C1 segment of cervical spinal cord (tissue), 14 donors: ENCODE results near the gene C2CD4C.
"Not testable (repeated sequence)": the region's sequence is repeated elsewhere in the genome, so short reads cannot be mapped to it uniquely, and the experiment has no call there.

Experiments
- DNase-seq, 14 donors: peaks; one replicate each; lab custom pipeline; 2025; lab: John Stamatoyannopoulos, UW

The C2CD4C gene

GRCh38 chr19:408902-409515 is at the start of gene C2CD4C:
C2CD4C (minus strand) TSS chr19:409147; CDS start chr19:408361, 786 bp downstream.
- no peak for DNase-seq

- no peak for DNase-seq
These were observed 49.4 kb upstream of the C2CD4C start for GRCh38 chr19:458091-459042.

DNA sequence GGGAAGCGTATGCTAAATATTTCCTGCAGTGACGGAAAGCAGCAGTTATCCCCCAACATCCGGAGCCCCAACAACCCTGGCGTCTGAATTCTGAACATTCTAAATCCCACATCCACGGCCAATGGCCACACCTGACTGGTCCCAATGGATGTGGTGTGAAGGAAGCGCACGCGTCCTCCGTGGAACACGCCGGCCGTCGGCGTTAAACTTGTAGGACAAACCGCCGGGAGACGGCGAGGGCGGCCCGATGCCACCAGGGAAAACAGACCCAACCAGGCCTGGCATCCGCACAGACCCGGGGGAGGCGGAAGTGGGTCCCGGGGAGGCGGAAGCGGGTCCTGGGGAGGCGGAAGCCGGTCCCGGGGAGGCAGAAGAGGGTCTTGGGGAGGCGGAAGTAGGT is 48.7 kb upstream of the C2CD4C start:
- DNase-seq, result no peak

GRCh38 chr19:456547-457110 is 47.7 kb upstream of the C2CD4C start:
- DNase-seq, result no peak

GRCh38 chr19:455851-456546 is 47.1 kb upstream of the C2CD4C start:
- no peak for DNase-seq

DNA sequence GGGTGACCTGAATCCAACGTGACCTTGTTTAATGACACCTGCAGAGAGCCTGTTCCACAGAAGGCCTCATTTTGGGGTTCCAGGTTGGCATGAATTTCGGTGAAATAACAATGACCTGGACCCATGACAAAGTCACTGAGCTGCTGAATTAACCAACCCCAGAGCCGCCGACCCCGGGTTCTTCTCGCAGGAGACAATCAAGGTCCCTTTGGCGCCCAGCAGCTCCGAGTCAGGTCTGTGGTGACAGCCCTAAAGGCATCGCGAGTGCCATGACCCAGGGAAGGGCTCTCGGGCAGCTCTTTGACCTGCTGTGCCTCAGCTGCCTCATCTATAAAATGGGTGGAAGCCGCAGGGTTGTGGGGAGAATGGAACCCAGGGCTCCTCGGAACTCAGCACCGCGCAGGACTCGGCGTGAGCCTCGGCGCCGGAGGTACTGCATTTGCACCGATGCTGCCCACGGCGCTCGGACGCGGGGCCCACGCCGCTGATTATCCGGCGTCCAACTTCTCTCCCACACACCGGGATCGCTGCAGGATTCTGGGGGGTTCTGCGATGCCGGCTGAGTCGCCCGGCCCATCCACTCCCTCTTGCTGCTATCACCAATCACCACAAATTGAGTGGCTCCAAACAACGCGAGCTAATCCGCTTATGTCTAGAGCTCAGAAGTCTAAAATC is 46.2 kb upstream of the C2CD4C start:
- no peak for DNase-seq

DNA sequence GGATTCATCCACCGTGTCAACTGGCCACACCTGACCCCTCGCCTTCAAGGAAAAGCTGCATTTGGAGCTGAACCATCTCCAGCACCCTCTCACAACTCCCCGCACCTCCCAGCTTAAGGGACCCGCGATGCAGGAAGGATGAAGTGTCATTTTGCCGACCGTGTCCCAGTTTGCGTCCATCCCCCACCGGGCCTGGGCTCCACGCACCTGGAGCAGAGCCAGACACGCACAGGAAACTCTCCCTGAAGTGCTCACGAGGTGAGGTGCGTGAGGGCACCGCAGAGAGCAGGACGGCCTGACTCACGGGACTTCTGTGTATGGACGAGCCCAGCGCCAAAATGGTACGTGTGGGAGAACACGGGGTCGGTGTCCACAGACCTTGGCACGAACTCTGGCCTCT is 44.7 kb upstream of the C2CD4C start:
- DNase-seq, result no peak

DNA sequence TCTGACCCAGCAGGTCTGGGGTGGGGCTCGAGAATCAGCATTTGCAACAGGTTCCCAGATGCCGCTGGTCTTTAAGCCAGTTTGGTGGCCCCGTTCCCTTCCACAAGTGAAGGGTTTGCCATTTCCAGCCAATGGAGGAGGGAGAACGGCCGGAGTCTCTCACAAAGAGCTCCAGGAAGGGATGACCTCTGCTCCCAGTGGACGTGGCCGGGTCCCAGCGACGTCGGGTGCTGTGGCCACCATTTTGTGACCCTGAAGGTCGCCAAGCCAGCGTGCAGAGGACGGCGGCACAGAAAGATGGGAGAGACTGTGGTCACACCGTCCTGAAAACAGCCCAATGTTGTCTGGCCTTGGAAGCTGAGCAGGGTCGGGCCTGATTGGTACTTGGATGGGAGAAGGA is 43.9 kb upstream of the C2CD4C start:
- DNase-seq, result no peak

DNA sequence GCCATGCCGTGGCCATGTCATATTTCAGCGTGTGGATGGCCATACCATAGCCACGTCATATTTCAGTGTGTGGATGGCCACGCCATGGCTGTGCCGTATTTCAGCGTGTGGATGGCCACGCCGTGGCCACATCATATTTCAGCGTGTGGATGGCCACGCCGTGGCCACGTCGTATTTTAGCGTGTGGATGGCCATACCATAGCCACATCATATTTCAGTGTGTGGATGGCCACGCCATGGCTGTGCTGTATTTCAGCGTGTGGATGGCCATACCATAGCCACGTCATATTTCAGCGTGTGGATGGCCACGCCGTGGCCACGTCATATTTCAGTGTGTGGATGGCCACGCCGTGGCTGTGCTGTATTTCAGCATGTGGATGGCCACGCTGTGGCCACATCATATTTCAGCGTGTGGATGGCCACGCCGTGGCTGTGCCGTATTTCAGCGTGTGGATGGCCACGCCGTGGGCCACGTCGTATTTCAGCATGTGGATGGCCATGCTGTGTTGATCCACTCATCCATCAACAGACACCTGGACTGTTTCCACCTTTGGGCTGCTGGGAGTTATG is 42.0 kb upstream of the C2CD4C start:
- not testable (repeated sequence) for DNase-seq

GRCh38 chr19:449916-450315 is 41.0 kb upstream of the C2CD4C start:
- no peak for DNase-seq

DNA sequence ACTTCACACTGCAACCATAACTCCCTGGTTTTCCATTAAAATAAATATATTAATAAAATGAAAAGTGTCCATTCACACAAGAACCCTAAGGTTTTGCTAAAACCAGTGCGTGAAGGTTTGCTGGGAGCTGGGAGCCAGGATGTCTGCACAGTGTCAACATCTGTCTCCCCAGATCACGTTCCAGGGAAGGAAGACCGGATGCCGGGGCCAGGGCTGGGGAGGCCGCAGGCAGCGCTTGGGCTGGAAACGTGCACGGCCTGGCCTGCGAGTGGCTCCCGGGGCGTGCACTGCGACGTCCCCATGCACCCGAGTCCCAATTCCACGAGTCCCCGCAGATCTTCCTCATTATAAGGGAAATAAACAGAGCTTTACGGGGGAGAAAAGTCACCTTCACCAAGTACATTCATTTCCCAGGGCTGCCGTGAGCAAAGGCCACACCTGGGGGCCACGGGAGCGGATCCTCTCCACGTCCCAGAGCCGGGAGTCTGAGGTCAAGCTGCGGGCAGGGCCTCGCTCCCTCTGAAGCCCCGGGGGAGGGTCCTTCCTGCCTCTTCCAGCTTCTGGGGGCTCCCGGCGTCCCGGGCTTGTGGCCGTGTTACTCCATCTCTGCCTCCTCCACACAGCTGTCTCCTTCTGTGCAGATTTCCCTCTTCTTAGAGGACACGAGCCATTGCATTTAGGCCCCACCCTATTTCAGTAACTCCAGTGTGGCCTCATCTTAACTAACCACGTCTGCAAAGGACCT is 39.0 kb upstream of the C2CD4C start:
- no peak for DNase-seq

GRCh38 chr19:447064-447426 is 38.1 kb upstream of the C2CD4C start:
- no peak for DNase-seq

DNA sequence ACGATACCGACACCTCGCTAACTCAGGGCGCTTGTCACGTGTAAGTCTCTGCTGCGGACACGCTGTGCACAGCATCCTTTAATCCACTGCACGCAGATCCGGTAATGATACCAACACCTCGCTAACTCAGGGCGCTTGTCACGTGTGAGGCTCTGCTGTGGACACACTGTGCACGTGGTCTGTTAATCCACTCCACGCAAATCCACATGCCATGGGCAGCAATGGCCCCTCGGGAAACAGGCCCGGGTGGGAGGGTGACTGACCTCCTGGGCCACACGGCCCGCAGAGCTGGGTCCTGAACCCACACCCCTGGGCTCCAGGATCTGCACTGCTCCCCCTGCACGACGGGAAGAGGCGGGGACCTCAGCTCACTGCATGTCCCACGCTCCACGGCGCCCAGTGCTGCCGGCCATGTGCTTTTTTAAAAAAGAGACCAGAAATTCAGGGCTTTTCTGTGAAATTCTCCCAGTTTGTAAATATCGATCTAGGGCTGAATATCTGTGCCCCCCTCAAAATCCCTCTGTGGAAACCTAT is 35.8 kb upstream of the C2CD4C start:
- no peak for DNase-seq

DNA sequence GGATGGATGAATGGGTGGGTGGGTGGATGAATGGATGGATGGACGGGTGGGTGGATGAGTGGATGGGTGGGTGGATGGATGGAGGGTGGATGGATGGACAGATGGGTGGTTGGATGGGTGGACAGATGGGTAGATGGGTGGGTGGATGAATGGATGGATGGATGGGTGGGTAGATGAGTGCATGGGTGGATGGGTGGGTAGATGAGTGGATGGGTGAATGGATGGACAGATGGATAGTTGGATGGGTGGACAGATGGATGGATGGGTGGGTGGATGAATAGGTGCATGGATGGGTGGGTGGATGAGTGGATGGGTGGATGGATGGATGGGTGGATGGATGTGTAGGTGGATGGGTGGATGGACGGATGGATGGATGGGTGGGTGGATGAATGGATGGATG is 34.1 kb upstream of the C2CD4C start:
- no peak for DNase-seq

- no peak for DNase-seq
These were observed 33.1 kb upstream of the C2CD4C start for GRCh38 chr19:442085-442484.

DNA sequence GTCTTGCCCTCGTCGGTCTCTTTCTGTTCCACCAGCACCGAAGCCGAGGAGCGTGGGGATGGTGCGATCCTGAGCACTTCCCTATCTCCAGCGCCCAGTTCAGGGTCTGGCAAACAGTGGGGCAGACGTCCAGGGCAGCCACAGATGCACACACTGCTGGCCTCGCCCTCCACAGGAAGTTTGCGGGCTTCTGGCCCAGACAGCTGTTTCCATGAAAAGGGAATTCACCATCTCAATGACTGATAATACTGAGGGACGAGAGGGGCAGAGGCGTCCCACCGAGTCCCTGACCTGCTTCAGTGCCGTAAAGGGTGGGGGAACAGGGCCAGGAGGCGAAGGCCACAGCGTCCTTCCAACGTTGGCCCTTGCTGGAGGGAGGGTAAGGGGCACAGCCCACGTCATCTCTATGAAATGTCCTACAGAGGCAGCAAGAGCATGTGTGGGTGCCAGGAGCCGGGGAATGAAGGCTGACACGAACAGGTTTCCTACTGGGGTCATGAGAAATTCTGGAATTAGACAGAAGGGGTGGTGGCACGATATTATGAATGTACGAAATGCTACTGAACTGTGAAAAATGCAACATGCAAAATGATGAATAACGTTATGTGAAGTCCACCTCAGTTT is 32.4 kb upstream of the C2CD4C start:
- DNase-seq, result no peak

DNA sequence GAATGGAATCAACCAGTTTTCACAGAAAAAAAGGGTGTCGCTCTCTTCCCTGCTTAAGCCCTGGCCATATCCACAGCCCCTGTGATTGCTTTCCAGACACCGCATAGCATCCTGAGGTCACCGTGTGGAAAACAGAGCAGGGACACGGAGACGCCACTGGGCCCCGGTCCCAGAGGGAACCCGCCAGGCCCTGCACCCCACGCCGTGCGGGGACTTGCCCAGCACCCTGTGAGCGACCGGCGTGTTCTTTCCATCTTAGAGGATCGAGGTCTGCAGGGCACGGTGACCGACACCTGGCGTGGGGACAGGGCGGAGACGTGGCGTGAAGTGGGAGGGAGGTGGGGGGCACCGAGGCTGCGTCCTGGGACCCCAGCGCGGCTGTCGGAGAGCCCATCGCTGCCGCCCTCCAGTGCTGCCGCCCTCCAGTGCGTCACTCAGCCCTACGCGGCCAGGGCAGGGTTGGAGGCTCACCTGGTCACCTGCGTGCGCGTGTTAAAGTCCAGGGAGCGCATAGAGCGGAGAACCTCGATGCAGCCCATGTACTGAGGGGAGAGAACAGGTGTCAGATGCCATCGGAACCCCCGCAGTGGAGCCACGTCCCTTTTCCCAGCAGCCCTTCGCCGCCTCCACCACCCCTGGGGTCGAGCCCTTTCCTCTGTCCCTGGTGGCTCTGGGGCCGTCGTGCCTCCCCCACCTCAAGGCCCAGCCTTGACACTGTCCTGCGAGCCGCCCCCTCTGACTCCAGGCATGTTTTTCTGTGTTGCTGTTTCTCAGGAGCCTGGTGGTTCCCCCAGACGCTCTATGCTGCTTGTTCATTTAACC is 31.7 kb upstream of the C2CD4C start:
- no peak for DNase-seq

GRCh38 chr19:439167-439900 is 30.4 kb upstream of the C2CD4C start:
- DNase-seq, result no peak
